RCC 7860 (cell line): Measurements from ENCODE around the gene NR2C1.
A peak's percentile ranks its signal among the peaks of the same experiment; 100 is the strongest.
"Not testable (repeated sequence)": the region's sequence is repeated elsewhere in the genome, so short reads cannot be mapped to it uniquely, and the experiment has no call there.

Experiments used
- DNase-seq: peaks from one replicate; pipeline ENCODE4 v3.0.0-alpha.2; 2015; ENCODE audit warnings: low spot score
- FAIRE-seq: peaks from 2 replicates; lab custom pipeline; 2012; peaks lifted over from hg19 to GRCh38; lab: Jason Lieb, UNC

The NR2C1 gene

DNA sequence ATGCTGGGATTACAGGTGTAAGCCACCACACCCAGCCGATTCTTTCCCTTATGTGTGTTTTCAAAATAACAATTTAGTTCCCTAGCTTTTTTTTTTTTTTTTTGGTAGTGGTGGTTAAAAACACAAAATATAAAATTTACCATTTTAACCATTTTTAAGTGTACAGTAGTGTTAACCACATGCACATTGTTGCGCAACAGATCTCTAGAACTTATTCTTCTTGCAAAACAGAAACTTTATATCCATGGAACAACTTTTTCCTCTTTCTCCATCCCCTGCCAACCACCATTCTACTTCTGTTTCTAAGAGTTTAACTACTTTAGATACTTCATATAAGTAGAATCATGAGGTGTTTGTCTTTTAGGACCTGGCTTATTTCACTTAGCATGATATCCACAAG, 68.8 kb downstream of the NR2C1 start:
- no peak for FAIRE-seq

DNA sequence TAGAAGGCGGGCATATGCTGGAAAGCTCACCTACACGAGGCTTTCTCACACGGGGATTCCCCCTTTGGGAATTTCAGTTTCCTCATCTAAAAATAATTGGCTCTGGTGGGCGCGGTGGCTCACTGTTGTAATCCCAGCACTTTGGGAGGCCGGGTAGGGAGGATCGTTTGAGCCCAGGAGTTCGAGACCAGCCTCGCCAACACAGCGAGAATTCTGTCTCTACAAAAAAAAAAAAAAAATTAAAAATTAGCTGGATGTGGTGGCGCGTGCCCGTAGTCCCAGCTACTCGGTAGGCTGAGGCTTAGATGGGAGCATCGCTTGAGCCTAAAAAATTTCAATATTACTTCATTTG, 69.5 kb downstream of the NR2C1 start:
- no peak for FAIRE-seq
- no peak for DNase-seq

More for the DNA sequence above, 68.8 kb downstream of the NR2C1 start:
- DNase-seq: no peak

DNA sequence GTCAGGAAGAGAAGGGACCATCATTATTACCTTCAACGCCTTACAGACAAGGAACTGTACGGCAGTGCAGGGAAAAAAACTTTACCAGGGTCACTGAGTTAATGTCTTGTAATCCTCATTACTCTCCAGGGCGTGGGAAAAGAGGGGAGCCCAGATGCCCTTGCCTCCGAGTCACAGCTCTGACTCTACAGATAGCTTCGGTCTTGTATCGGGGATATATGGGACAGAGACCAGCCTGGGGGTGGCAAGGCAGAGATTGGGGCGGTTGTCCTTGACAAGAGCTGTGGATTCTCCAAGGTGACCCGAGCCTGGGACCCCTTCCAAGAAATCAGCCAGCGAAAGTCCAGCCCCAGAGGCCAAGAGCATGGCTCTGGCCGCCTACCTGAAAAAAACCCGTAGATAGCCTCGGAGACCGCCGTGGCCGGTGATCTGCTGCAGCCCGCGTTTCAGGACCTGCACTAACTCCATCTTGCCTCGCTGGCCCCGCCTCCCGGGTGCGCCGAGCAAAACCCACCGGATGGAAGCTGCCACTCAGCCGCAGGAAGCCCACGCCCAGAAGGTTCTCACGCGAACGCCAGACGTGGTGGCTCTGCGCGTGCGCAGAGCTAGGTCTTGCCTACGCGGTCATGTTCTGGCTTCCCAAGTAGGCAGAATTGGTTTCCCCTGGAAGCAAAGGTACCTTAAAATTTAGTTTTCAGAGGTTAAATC, 70.1 kb downstream of the NR2C1 start, which contains the start of gene NDUFA12:
TSS of gene NDUFA12 (minus strand) at position 485 of the 708 bp plus-strand sequence. CDS start at position 468, 17 bp downstream.
- FAIRE-seq (peak; percentile 36), DNase-seq (peak; percentile 85)

DNA sequence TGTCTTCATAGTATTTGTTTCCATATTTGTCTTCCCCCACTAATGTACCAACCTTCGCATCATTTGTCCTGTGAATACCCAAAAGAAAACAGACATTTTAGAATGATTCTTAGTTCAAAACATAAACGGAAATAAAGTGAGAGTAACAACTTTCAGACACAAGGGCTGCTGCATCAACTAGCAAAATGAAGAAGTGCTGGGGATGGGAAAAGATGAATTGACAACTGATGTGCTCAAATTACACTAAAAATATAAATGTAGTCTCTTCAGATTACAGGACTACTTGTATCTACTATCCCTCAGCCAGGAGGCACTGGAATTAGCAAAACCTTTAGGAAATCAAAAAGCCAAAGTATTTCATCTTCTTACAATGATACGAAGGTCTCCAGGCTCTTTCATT, 70.7 kb downstream of the NR2C1 start:
- no peak for FAIRE-seq
- no peak for DNase-seq

DNA sequence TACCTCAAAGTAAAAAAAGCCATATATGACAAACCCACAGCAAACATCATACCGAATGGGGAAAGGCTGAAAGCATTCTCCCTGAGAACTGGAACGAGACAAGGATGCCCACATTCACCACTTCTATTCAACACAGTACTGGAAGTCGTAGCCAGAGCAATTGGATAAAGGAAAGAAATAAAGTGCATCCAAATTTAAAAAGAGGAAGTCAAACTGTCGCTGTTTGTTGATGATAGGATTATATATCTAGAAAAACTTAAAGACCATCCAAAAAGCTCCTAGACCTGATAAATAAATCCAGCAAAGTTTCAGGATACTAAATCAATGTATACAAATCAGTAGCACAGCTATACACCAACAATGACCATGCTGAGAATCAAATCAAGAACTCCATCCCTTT, 75.1 kb downstream of the NR2C1 start:
- FAIRE-seq (no peak), DNase-seq (no peak)

DNA sequence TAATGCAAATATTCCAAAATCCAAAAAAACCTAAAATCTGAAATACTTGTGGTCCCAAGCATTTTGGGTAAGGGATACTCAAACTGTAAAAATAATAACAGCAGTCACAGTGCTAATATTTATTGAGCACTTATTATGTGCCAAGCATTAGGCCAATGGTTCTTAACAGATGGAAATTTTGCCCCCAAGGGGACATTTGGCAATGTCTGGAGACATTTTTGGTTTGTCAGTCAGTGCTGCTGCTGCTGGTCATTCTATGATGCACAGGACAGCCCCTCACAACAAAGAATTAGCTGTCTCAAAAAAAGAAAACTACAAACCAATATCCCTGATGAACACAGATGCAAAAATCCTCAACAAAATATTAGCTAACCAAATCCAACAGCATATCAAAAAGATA, 75.7 kb downstream of the NR2C1 start:
- FAIRE-seq (no peak), DNase-seq (no peak)

DNA sequence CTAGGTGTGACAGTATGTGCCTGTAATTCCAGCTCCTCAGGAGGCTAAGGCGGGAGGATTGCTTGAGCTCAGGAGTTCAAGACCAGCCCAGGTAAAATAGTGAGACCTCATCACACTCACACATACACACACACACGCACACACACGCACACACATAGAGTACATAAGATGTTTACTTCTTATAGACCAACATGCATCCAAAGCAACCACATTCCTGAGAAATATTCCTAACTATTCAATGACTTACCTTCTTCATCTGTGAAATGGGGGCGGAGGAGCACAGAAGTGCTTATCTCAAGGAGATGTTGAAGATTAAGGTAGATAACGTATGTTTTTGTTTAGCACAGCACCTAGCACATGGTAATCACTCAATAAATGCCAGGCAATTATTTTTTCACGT, 76.4 kb downstream of the NR2C1 start:
- DNase-seq (no peak), FAIRE-seq (no peak)

DNA sequence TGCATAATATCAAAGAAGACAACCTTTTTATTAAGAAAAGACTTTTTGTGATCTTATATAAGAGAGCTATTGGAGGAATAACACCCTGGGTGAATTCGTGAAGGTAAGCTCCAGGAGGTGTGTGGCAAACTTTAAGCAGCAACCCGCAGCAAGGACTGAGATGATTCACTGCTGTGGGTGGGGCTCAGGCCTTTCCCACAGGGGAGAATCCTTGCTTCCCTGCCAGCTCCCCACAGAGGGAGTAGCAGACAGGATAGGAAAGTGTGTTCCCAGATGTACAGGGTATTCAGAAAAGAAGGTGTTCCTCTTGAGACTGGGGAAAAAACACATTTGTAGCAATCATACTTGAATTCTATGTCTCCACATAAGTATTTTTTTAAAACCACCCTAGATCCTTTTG, 79.1 kb downstream of the NR2C1 start:
- FAIRE-seq (peak; percentile 78), DNase-seq (peak; percentile 52)

DNA sequence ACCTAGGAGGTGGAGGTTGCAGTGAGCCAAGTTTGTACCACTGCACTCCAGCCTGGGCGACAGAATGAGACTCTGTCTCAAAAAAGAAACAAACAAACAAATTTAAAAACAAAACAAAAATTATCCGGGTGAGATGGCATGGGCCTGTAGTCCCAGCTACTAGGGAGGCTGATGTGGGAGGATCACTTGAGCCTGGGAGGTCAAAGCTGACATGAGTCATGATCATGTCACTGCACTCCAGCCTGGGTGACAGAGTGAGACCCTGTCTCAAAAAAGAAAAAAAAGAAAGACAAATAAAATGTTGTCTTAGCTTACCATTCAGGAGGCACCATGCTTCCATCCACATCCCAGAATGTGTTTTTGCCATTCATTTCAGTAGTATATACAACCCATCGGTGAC, 79.6 kb downstream of the NR2C1 start:
- not testable (repeated sequence) for FAIRE-seq, DNase-seq

DNA sequence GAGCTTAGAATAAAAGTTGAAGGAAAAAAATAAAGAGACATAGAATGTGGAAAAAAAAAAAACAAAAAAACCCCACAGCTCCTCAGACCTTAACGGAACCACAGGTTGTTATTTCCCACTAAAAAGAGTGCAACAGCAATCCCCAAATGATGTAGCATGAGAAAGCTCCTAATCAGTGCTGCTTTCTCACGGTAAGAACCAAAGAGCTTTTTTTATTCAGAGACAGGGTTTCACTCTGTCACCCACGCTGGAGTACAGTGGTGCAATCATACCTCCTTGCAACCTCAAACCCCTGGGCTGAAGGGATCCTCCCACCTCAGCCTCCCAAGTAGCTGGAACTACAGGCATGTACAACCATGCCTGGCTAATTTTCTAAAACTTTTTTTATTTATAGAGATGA, 83.2 kb downstream of the NR2C1 start:
- DNase-seq: no peak
- no peak for FAIRE-seq

DNA sequence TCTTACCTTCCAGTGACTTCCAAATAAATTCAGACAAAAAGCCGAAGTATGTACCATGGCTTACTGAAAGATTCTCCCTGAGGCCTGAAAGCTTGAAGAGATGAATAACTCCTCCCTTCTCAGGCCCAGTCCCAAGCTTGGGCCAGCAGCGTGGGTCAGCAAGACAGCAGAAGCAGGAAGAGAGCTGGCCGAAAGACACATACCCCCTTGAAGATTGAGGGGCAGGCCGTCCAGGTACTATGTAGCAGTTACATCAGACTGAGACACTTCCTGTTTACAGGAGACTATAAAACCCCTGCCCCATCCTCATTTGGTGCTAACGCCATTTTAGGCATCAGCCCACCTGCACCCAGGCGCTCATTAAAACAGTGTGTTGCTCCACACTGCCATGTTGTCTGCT, 84.9 kb downstream of the NR2C1 start:
- DNase-seq (no peak), FAIRE-seq (no peak)

DNA sequence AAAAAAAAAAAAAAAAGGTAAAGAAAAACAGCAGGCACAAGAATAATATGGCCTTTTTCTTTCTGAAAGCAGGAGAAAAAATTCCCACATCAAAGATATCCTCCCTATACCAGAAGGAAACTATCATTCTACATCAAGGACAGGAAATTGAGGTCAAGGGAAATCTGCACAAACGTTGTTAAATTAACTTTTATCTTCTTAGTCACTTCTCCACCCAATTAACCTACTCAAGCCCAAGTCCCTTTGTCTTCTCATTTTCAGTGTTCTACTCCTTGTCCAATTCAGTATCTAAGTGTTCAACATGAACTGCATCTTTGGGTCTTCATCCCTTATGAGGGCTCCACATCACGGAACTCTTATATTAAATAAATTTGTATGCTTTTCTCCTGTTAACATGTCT, 85.6 kb downstream of the NR2C1 start:
- no peak for FAIRE-seq
- no peak for DNase-seq

DNA sequence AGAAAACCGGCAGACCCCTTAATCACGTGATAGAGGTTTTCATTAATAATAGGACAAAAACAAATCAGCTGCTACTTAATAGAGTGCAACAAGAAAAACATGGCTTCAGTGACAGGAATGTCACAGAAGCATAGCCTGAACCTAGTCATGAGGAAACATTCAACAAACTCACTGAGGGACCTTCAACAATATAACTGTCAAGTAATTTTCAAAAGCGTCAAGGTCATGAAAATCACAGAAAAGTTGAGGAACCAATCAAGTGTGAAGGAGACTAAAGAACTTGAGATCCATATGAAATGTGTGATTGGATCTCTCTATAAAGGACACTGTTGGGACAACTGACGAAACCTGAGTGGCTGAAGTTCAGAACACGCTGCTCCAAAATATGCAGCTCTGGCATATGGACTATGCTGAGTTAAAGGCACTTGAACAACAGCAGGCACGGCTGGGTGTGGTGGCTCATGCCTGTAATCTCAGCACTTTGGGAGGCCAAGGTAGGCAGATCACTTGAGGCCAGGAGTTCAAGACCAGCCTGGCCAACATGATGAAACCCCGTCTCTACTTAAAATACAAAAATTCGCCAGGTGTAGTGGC, 86.2 kb downstream of the NR2C1 start:
- FAIRE-seq: no peak
- DNase-seq: no peak

DNA sequence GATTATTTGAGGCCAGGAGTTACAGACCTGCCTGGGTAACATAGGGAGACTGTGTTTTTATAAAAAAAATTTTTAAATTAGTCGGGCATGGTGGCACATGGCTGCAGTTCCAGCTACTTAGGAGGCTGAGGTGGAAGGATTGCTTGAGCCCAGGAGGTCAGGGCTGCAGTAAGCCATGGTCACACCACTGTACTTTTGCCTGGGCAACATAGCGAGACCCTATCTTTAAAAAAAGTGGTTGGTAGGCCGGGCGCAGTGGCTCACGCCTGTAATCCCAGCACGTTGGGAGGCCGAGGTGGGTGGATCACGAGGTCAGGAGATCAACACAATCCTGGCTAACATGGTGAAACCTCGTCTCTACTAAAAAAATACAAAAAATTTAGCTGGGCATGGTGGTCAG, 88.3 kb downstream of the NR2C1 start:
- not testable (repeated sequence) for DNase-seq, FAIRE-seq

DNA sequence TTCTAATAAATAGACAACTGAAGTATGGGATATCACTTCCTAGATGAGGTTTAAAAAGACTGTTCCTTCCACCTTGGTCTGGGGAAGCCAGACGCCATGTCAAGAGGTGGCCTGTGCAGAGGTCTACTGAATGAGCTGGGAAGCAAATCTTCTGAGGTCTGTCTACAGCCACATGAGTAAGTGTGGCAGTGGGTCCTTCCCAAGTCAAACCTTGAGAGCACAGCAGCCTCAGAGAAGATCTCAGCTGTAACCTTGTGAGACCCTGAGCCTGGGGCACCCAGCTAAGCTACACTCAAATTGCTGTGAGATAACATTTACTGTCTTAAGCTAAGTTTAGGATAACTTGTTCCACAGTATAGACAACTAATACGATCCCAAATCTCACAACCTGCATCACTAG, 90.1 kb downstream of the NR2C1 start:
- no peak for DNase-seq
- FAIRE-seq: no peak

DNA sequence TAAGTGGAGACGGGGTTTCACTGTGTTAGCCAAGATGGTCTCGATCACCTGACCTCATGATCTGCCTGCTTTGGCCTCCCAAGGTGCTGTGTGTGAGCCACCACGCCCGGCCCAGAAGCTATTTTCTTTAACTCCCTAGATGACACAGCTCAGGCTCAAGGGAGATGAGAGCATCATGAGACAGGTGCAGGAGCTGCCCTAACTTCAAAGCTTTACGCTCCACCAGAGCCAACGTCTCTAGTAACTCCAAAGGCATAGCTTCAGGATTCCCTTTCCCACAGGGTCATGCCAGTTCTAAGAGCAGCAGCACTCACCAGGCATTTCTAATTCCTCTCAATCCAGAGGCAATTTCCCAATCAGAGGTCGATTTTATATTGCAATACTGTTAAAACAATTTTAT, 91.0 kb downstream of the NR2C1 start:
- FAIRE-seq (no peak), DNase-seq (no peak)

DNA sequence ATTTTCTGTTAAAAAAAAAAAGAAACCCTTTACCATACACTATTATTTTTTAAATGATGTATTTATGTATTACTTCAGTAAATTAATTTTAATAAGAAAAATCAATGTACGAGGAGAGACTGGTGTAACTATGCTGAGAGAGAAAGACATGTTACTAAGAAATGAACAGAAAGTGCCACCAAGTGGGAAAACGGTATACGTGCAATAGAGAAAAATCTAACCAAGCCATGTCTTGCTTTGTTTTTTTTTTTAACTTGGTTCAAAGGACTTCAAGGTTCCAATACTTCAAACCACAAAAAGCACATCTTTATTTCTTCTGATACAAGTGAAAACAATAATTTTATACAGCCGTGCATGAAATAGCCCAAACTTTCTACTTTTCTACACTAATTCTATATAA, 92.8 kb downstream of the NR2C1 start:
- DNase-seq (no peak), FAIRE-seq (no peak)

DNA sequence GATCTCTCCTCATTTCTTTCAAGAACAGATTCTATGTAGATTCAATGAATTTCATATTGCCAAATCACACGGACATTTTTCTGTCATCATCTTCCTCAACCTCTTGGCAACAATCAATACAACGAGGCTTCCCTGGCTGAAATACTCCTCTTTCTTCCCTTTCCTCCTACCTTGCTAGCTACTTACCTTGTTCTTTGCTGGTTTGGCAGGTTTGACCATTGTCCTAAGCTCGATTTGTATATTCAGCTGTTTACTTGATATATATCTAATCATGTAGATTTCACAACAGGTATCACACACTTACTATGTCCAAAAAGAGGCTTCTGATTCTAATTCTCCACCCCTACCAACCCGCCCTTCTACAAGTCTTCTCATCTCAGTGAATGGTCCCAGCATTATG, 93.5 kb downstream of the NR2C1 start:
- DNase-seq (no peak), FAIRE-seq (no peak)

DNA sequence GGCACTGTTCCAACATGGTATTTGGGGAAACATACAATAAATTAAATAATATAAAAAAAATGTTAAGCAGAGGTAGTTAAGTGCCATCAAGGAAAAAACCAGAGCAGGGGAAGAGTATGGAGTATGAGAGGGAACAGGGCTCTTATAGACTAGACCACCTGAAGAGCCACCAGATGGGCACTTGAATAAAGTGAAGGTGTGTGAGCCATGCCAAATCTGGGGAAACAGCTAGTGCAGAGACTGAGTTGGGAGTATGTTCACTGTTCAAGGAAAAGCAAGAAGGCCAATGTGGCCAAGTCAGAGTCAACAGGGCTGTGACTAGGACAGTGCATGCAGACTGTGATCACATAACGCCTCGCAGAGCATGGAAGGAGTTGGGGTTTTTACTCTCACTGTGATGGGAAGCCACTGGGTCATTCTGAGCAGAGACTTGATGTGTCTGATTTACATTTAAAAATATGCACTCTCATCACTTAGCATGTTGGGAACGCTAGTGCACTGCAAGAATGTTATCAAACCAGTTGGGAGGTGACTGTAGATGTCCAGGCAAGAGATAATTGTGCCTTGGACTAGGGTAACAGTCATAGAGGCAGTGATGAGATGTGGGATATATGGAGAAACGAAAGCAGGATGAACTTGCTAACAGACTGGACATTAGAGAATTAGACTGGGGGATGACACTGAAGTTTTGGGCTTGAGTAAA, 95.5 kb downstream of the NR2C1 start:
- DNase-seq (no peak), FAIRE-seq (no peak)

DNA sequence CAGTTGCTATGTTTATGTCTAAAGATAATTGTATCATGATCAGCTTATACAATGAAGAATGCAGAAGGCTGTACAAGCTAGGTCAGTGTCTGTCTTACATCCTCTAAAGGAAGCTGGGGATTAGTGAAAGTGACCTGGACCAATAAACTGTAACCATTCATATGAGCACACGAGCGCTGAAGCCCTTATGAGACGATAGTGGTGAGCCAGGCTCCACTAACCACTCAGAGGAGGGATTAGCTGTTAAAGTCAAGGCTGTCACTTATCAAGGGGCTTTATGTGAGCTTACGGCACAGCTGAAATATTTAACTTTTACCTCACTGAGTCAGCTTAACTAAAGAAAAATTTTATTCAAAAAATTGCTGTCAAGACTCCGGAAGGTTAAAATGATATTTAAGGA, 100.2 kb downstream of the NR2C1 start:
- FAIRE-seq (no peak), DNase-seq (peak; percentile 43)

DNA sequence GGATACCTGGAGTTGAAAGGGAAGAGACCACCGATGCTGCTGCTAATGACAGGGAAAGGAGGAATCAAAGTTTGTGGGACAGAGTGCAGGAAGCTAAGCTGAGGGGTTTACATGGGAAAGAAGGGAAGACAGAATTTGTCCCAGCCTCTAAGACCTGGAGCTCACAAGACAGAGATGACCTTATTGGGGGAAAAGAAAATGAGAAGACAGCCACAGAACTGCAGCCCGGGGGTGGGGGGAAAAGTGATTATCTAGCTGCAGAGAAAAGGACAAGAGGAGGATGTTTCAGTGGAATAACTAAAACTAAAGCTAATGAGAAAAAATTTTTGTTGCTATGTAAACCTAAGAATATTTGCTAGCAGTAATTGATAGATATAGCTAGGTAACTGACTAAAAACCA, 100.6 kb downstream of the NR2C1 start:
- DNase-seq (no peak), FAIRE-seq (no peak)

DNA sequence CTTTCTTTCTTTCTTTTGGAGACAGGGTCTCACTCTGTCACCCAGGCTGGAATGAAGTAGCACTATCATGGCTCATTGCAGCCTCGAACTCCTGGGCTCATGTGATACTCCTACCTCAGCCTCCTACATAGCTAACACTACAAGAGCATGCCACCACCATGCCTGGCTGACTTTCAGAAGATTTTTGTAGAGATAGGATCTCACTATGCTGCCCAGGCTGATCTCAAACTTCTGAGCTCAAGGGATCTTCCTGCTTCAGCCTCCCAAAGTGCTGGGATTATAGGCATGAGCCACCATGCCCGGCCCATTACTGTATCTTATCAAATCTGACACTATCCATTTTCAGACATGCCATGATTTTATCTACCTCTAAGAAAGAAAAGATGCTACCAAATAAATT, 101.5 kb downstream of the NR2C1 start:
- DNase-seq (no peak), FAIRE-seq (no peak)
